PC-9 (cell line): ENCODE results near the gene ERMN. TPM values are rescaled to one million over a fixed set of nuclear protein-coding genes. Genes with fewer than 3 reads are reported as not detected.

ENCODE experiments used
- BruUV-seq: library from RNA; stranded (reverse); fragments of 400-500 nt; replicated peaks from 2 replicates; lab custom pipeline; 2021; lab: Mats Ljungman, UMichigan
- CTCF ChIA-PET: fragments of 300-600 bp; sonication (Branson Sonifier 250); formaldehyde crosslinking; loops from one replicate; lab custom pipeline; 2022; ENCODE audit warnings: antibody characterized with exemption; lab: Charles Lee
- POLR2A ChIA-PET: fragments of 300-600 bp; sonication (Branson Sonifier 250); formaldehyde crosslinking; loops from one replicate; lab custom pipeline; 2022; ENCODE audit warnings: antibody characterized with exemption; ENCODE audit not compliant: unreplicated experiment; lab: Charles Lee
- DNase-seq, 2 experiments: peaks; one replicate each; pipeline versions ENCODE4 v3.0.0 to v3.0.0-alpha.2; 2015 to 2022; ENCODE audit warnings: mixed read lengths in 1 of 2
- H2AFZ ChIP-seq: fragments of 200-600 bp; sonication (generic); 2 replicates; pipeline ENCODE4 v1.8.1; 2017; ENCODE audit warnings: antibody characterized with exemption
- H3F3A ChIP-seq: fragments of 200-600 bp; sonication (generic); 2 replicates; pipeline ENCODE4 v1.8.1; 2017; ENCODE audit warnings: antibody characterized with exemption, mild to moderate bottlenecking, low read depth; ENCODE audit not compliant: insufficient read depth
- H3K27ac ChIP-seq: fragments of 200-600 bp; sonication (generic); 2 replicates; pipeline ENCODE4 v1.6.1; 2016; ENCODE audit warnings: mixed run types
- H3K27me3 ChIP-seq: fragments of 200-600 bp; sonication (generic); 2 replicates; pipeline ENCODE4 v1.6.1; 2016; ENCODE audit warnings: low read depth, mixed run types; ENCODE audit not compliant: insufficient read depth
- H3K36me3 ChIP-seq: fragments of 200-600 bp; sonication (generic); 2 replicates; pipeline ENCODE4 v1.6.1; 2016; ENCODE audit warnings: low read depth, mixed run types
- H3K4me1 ChIP-seq: fragments of 200-600 bp; sonication (generic); replicated peaks from 2 replicates; pipeline ENCODE4 v1.6.1; 2016; ENCODE audit warnings: mixed run types; ENCODE audit not compliant: insufficient read depth
- H3K4me2 ChIP-seq: fragments of 200-600 bp; sonication (generic); 2 replicates; pipeline ENCODE4 v1.6.1; 2017; ENCODE audit warnings: mixed run types
- H3K4me3 ChIP-seq: fragments of 200-600 bp; sonication (generic); 2 replicates; pipeline ENCODE4 v1.6.1; 2016; ENCODE audit warnings: mixed run types
- H3K79me2 ChIP-seq: fragments of 200-600 bp; sonication (generic); 2 replicates; pipeline ENCODE4 v1.6.1; 2017; ENCODE audit warnings: low read depth, mixed run types
- H3K9me2 ChIP-seq: fragments of 200-600 bp; sonication (generic); 2 replicates; pipeline ENCODE4 v1.8.1; 2017; ENCODE audit warnings: mild to moderate bottlenecking; ENCODE audit not compliant: insufficient read depth
- H3K9me3 ChIP-seq: fragments of 200-600 bp; sonication (generic); 2 replicates; pipeline ENCODE4 v1.8.1; 2016; ENCODE audit warnings: low read depth; ENCODE audit not compliant: insufficient read depth
- H4K20me1 ChIP-seq: fragments of 200-600 bp; sonication (generic); 2 replicates; pipeline ENCODE4 v1.8.1; 2017; ENCODE audit not compliant: insufficient read depth
- EZH2 ChIP-seq: fragments of 200-600 bp; sonication (generic); IDR thresholded peaks from 2 replicates; pipeline ENCODE4 v1.8.0; 2017; ENCODE audit warnings: antibody characterized with exemption, low read depth
- intact Hi-C: fragments of 100-400 bp; cut with micrococcal nuclease; formaldehyde crosslinking; loops from one replicate; pipeline ENCODE4 v1.10.0; 2022; ENCODE audit not compliant: unreplicated experiment
- total RNA-seq: library from RNA; stranded (reverse); gene quantifications from 2 replicates; pipeline ENCODE4 v1.2.3, GENCODE V29; 2021
- TF ChIP-seq, protein P1 (sequence below): fragments of 200-600 bp; sonication (generic); conservative IDR thresholded peaks from 2 replicates; pipeline ENCODE4 v1.6.1; 2017; ENCODE audit warnings: mixed run types, antibody characterized with exemption, mild to moderate bottlenecking, moderate library complexity

ERMN gene
- total RNA-seq, 1 experiment from 2014 or later = not detected

DNA sequence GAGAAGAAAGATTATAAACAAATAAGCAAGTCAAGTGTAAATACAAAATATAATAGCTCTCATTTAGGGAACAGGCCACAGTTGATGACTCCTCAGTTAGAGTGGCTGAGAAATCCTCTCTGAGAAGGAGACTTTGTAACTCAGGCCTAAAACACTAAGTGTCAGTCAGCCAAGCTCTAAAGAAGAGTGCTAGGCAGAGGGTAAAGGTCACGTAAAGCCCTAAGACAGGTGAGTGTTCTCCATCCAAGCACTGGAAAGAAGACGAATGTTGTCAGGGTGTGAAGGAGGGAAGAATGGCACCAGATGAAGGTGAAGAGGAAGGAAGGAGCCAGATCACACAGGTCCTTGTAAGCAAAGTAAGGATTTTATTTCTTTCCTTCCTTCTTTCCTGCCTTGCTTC is 24.3 kb downstream of the ERMN start:
- CTCF ChIA-PET = no interaction called here
- no peak for TF ChIP-seq EZH2
- TF ChIP-seq, protein P1, sequence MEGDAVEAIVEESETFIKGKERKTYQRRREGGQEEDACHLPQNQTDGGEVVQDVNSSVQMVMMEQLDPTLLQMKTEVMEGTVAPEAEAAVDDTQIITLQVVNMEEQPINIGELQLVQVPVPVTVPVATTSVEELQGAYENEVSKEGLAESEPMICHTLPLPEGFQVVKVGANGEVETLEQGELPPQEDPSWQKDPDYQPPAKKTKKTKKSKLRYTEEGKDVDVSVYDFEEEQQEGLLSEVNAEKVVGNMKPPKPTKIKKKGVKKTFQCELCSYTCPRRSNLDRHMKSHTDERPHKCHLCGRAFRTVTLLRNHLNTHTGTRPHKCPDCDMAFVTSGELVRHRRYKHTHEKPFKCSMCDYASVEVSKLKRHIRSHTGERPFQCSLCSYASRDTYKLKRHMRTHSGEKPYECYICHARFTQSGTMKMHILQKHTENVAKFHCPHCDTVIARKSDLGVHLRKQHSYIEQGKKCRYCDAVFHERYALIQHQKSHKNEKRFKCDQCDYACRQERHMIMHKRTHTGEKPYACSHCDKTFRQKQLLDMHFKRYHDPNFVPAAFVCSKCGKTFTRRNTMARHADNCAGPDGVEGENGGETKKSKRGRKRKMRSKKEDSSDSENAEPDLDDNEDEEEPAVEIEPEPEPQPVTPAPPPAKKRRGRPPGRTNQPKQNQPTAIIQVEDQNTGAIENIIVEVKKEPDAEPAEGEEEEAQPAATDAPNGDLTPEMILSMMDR = no peak
- H3K36me3 ChIP-seq = no peaks in the 10 kb centered on the region
- H4K20me1 ChIP-seq = no peaks in the 10 kb centered on the region
- H2AFZ ChIP-seq = no peak overlapping the region
- H3K79me2 ChIP-seq = no peaks in the 10 kb centered on the region
- no peaks in the 10 kb centered on the region for H3F3A ChIP-seq
- BruUV-seq = no TSS peak
- no peaks in the 10 kb centered on the region for H3K9me2 ChIP-seq
- intact Hi-C loops = no loop called here
- H3K27ac ChIP-seq = no peak overlapping the region
- POLR2A ChIA-PET = no interaction called here
- no peaks in the 10 kb centered on the region for H3K27me3 ChIP-seq
- DNase-seq = no peak
- no peak overlapping the region for H3K4me3 ChIP-seq
- H3K4me2 ChIP-seq = no peak overlapping the region
- H3K4me1 ChIP-seq = no peaks in the 10 kb centered on the region
- H3K9me3 ChIP-seq = no peaks in the 10 kb centered on the region

DNA sequence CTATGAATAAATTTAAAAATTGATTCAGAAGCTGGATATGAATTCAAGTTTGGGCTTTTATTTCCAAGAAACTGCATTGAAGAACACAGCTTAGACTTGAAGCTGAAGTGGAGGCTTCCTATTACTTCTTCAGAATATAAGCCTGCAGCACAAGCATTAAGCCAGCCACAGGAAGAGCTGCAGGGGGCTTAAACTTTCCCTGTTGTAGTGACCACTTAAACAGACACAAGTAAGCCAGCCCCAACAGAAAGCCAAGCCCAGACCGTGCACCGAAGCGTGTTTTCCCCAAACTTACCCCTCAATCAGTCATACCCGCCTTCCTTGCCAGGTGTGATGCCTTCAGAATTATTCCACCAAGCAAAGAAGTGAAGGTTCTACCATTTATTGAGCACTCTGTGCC is 28.7 kb downstream of the ERMN start:
- Histone ChIP-seq H3K4me3 (no peak overlapping the region), H3K36me3 (no peaks in the 10 kb centered on the region), H3F3A (no peaks in the 10 kb centered on the region), H3K27me3 (no peaks in the 10 kb centered on the region), H3K27ac (no peak overlapping the region), H2AFZ (no peak overlapping the region), H3K4me1 (no peaks in the 10 kb centered on the region), H3K4me2 (no peak overlapping the region), H3K79me2 (no peaks in the 10 kb centered on the region), H3K9me2 (no peaks in the 10 kb centered on the region), H4K20me1 (no peaks in the 10 kb centered on the region), H3K9me3 (no peaks in the 10 kb centered on the region)
- ChIA-PET POLR2A (no interaction called here), CTCF (no interaction called here)
- intact Hi-C loops = no loop called here
- no peak for DNase-seq
- TF ChIP-seq, protein P1 = no peak
- no peak for TF ChIP-seq EZH2
- BruUV-seq = no TSS peak

DNA sequence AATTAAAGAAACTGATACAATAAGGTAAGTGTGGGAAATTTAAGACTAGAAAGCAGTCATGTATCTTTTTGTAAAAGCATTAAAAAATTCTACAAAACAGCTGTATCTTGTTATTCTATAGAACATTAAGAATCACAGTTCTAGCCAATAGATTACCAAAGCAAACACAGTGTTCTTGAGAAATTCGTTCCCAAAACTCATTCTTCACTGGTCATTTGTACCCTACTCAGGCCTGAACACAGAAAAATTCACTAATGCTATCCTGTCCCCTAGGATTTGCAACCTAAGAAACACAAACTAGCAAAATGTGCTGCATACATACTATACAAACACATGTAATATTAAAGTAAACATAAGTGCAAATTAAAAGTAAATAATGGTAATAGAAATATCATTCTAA is 29.1 kb downstream of the ERMN start:
- BruUV-seq = no TSS peak
- H3F3A ChIP-seq = no peaks in the 10 kb centered on the region
- DNase-seq = no peak
- H3K4me2 ChIP-seq = no peak overlapping the region
- no peak for TF ChIP-seq EZH2
- TF ChIP-seq, protein P1 = no peak
- POLR2A ChIA-PET = no interaction called here
- intact Hi-C loops = no loop called here
- H3K27ac ChIP-seq = no peak overlapping the region
- H4K20me1 ChIP-seq = no peaks in the 10 kb centered on the region
- H3K27me3 ChIP-seq = no peaks in the 10 kb centered on the region
- H3K9me2 ChIP-seq = no peaks in the 10 kb centered on the region
- no peaks in the 10 kb centered on the region for H3K36me3 ChIP-seq
- H3K4me1 ChIP-seq = no peaks in the 10 kb centered on the region
- no peak overlapping the region for H3K4me3 ChIP-seq
- H3K9me3 ChIP-seq = no peaks in the 10 kb centered on the region
- H3K79me2 ChIP-seq = no peaks in the 10 kb centered on the region
- no peak overlapping the region for H2AFZ ChIP-seq
- CTCF ChIA-PET = no interaction called here
